ENCODE results near the gene GABARAP. TPM values are rescaled to one million over a fixed set of nuclear protein-coding genes. Genes with fewer than 3 reads are reported as not detected.

GABARAP gene
- total and polyA plus RNA-seq, 10 of the 15 experiments (the other 5 are each of a cell fraction or from before 2014, with no cell fraction given), result 134 to 613 (median 285) TPM

GRCh38 chr17:7239091-7240027 is 2.9 kb downstream of the GABARAP start, which contains the start of gene PHF23 (continued):
- TF ChIP-seq RELB (IDR thresholded peaks at IDR 0.05; ENCODE audit: low read depth), result peak; percentile 76; the same call in 1 of the 2 replicates
- no peak for TF ChIP-seq MEF2A (IDR thresholded peaks at IDR 0.05; ENCODE audit: insufficient read depth, low read depth, low read length)
- 0 out of 2 replicates have a peak, but pooled peaks have one; percentile 23 for TF ChIP-seq ZBTB11 (CRISPR knock-in tag; IDR thresholded peaks at IDR 0.05)
- TF ChIP-seq JUNB (IDR thresholded peaks at IDR 0.05), result no peak
- peak; percentile 100 for TF ChIP-seq NFXL1 (IDR thresholded peaks at IDR 0.05; ENCODE audit: borderline replicate concordance)
- no peak for TF ChIP-seq ZNF592 (IDR thresholded peaks at IDR 0.05)
- TF ChIP-seq KLF5 (IDR thresholded peaks at IDR 0.05; ENCODE audit: partially characterized antibody), result peak; percentile 74
- TF ChIP-seq JUND (IDR thresholded peaks at IDR 0.05; ENCODE audit: low read depth, low read length), result no peak
- TF ChIP-seq PAX8 (IDR thresholded peaks at IDR 0.05), result no peak
- peak; percentile 50 for TF ChIP-seq ATF7 (IDR thresholded peaks at IDR 0.05; ENCODE audit: low read depth)
- TF ChIP-seq BRCA1 (IDR thresholded peaks at IDR 0.05; ENCODE audit: low read depth, low read length), result no peak
- TF ChIP-seq RBBP5 (conservative IDR thresholded peaks at IDR 0.05), result no peak
- TF ChIP-seq TBL1XR1 (IDR thresholded peaks at IDR 0.05; ENCODE audit: low read depth, low read length), result peak; percentile 25; the same call in 1 of the 2 replicates
- 0 out of 2 replicates have a peak, but pooled peaks have one; percentile 13 for TF ChIP-seq TAF1 (IDR thresholded peaks at IDR 0.05; ENCODE audit: borderline replicate concordance, low read depth, low read length)
- peak; percentile 97 for TF ChIP-seq ZBTB40 (IDR thresholded peaks at IDR 0.05; ENCODE audit: borderline replicate concordance)

Data from GM12878 (cell line).